ENCODE data around the gene RNU7-1.

RNU7-1 gene

GRCh38 chr12:6921996-6922946 is 21.3 kb upstream of the RNU7-1 start:
- H4K20me1 ChIP-seq (ENCODE audit: insufficient read depth, low read length): no peaks in the 10 kb centered on the region
- H3K4me1 ChIP-seq (ENCODE audit: low read length): peaks cover 73% of the 10 kb centered on the region
- H2AFZ ChIP-seq (ENCODE audit: low read length): no peak overlapping the region
- no peaks in the 10 kb centered on the region for H3K27me3 ChIP-seq (replicated peaks; ENCODE audit: insufficient read depth, low read length)
- H3K9me3 ChIP-seq (replicated peaks; ENCODE audit: insufficient read depth, low read length): no peaks in the 10 kb centered on the region
- no peaks in the 10 kb centered on the region; the same call in 1 of the 2 replicates for H3K36me3 ChIP-seq (replicated peaks; ENCODE audit: insufficient read depth, low read length)
- peaks cover 41% of the 10 kb centered on the region for H3K79me2 ChIP-seq (ENCODE audit: low read length)
- peak overlapping the region; percentile 74 for H3K9ac ChIP-seq (ENCODE audit: low read length)
- TF ChIP-seq EZH2 (optimal IDR thresholded peaks at IDR 0.05; ENCODE audit: low read depth, low read length): no peak
- no peak for TF ChIP-seq EZH2phosphoT487 (IDR thresholded peaks at IDR 0.05; ENCODE audit: low read length)
- peak; percentile 50 for TF ChIP-seq CTCF (IDR thresholded peaks at IDR 0.05; ENCODE audit: low read length)
- peaks cover 62% of the 10 kb centered on the region for H3F3A ChIP-seq (ENCODE audit: insufficient read depth, low read length)
- peak; percentile 92 for DNase-seq
- H3K27ac ChIP-seq (ENCODE audit: low read length): peak overlapping the region; percentile 92
- H3K9me2 ChIP-seq (replicated peaks; ENCODE audit: insufficient read depth, low read length): no peaks in the 10 kb centered on the region
- peak overlapping the region; percentile 45 for H3K4me3 ChIP-seq (ENCODE audit: low read length)
- H3K4me2 ChIP-seq (ENCODE audit: low read depth, low read length): peak overlapping the region; percentile 76

- H3K27ac ChIP-seq (ENCODE audit: low read length): peak overlapping the region; percentile 92
- H3K36me3 ChIP-seq (replicated peaks; ENCODE audit: insufficient read depth, low read length): no peaks in the 10 kb centered on the region; the same call in 1 of the 2 replicates
- no peaks in the 10 kb centered on the region for H3K9me3 ChIP-seq (replicated peaks; ENCODE audit: insufficient read depth, low read length)
- H4K20me1 ChIP-seq (ENCODE audit: insufficient read depth, low read length): no peaks in the 10 kb centered on the region
- no peaks in the 10 kb centered on the region for H3K9me2 ChIP-seq (replicated peaks; ENCODE audit: insufficient read depth, low read length)
- H3K4me2 ChIP-seq (ENCODE audit: low read depth, low read length): peak overlapping the region; percentile 76
- DNase-seq: no peak
- no peak overlapping the region for H2AFZ ChIP-seq (ENCODE audit: low read length)
- peak overlapping the region; percentile 45 for H3K4me3 ChIP-seq (ENCODE audit: low read length)
- H3F3A ChIP-seq (ENCODE audit: insufficient read depth, low read length): peaks cover 60% of the 10 kb centered on the region
- no peak for TF ChIP-seq EZH2phosphoT487 (IDR thresholded peaks at IDR 0.05; ENCODE audit: low read length)
- no peak for TF ChIP-seq CTCF (IDR thresholded peaks at IDR 0.05; ENCODE audit: low read length)
- no peak for TF ChIP-seq EZH2 (optimal IDR thresholded peaks at IDR 0.05; ENCODE audit: low read depth, low read length)
- peaks cover 69% of the 10 kb centered on the region for H3K4me1 ChIP-seq (ENCODE audit: low read length)
- H3K27me3 ChIP-seq (replicated peaks; ENCODE audit: insufficient read depth, low read length): no peaks in the 10 kb centered on the region
- peaks cover 39% of the 10 kb centered on the region for H3K79me2 ChIP-seq (ENCODE audit: low read length)
- peak overlapping the region; percentile 74 for H3K9ac ChIP-seq (ENCODE audit: low read length)
These were observed 20.4 kb upstream of the RNU7-1 start for GRCh38 chr12:6923003-6923732.

GRCh38 chr12:6923851-6924250 is 19.8 kb upstream of the RNU7-1 start:
- Histone ChIP-seq H4K20me1 (ENCODE audit: insufficient read depth, low read length) (no peaks in the 10 kb centered on the region), H2AFZ (ENCODE audit: low read length) (no peak overlapping the region), H3K79me2 (ENCODE audit: low read length) (peaks cover 45% of the 10 kb centered on the region), H3K4me3 (ENCODE audit: low read length) (no peak overlapping the region), H3F3A (ENCODE audit: insufficient read depth, low read length) (peaks cover 60% of the 10 kb centered on the region), H3K4me1 (ENCODE audit: low read length) (peaks cover 71% of the 10 kb centered on the region), H3K9me3 (replicated peaks; ENCODE audit: insufficient read depth, low read length) (no peaks in the 10 kb centered on the region), H3K4me2 (ENCODE audit: low read depth, low read length) (peak overlapping the region; percentile 83; the same call in 1 of the 2 replicates), H3K27ac (ENCODE audit: low read length) (peak overlapping the region; percentile 92; the same call in 1 of the 2 replicates), H3K9ac (ENCODE audit: low read length) (peak overlapping the region; percentile 56; the same call in 1 of the 2 replicates), H3K27me3 (replicated peaks; ENCODE audit: insufficient read depth, low read length) (no peaks in the 10 kb centered on the region), H3K36me3 (replicated peaks; ENCODE audit: insufficient read depth, low read length) (no peaks in the 10 kb centered on the region; the same call in 1 of the 2 replicates), H3K9me2 (replicated peaks; ENCODE audit: insufficient read depth, low read length) (no peaks in the 10 kb centered on the region)
- TF ChIP-seq EZH2phosphoT487 (IDR thresholded peaks at IDR 0.05; ENCODE audit: low read length) (no peak), EZH2 (optimal IDR thresholded peaks at IDR 0.05; ENCODE audit: low read depth, low read length) (no peak), CTCF (IDR thresholded peaks at IDR 0.05; ENCODE audit: low read length) (no peak)
- no peak for DNase-seq
